Posterior vena cava (tissue), 2 donors: Measurements from ENCODE around the gene ZNF574. TPM values are rescaled to one million over a fixed set of nuclear protein-coding genes. Genes with fewer than 3 reads are reported as not detected.
"Not testable (repeated sequence)": the region's sequence is repeated elsewhere in the genome, so short reads cannot be mapped to it uniquely, and the experiment has no call there.

ENCODE experiments used
- DNase-seq: peaks from one replicate; pipeline ENCODE4 v3.0.0-alpha.2; 2020; ENCODE audit warnings: low spot score
- intact Hi-C, 2 donors: fragments of 100-400 bp; cut with DNase I; formaldehyde crosslinking; loops; one replicate each; pipeline versions ENCODE4 v1.14.1 to v1.14.2; 2022 to 2023
- long read RNA-seq, 2 donors: library from polyadenylated mRNA; unstranded; transcript quantifications; one replicate each; pipeline ENCODE4 v2.0.0, GENCODE V29; 2020 to 2021
- total RNA-seq, 2 donors: library from RNA; stranded (reverse); fragmentation: NEBNext Ultra II Directional; extraction: Animal tissue kit (Norgen Biotek cat#: 25700); gene quantifications; one replicate each; pipeline ENCODE4 v1.2.1, GENCODE V29; 2021
- donor health status: DM: yes; HTN: yes; CAD: no.
- donor health status: DM: yes; HTN: yes; CAD: no.

The ZNF574 gene
- 1 to 10 TPM; 7.6 to 9.1 TPM for total RNA-seq
- long read RNA-seq, donor 1, partial matches to known transcripts, result 3 of 3 reads
- long read RNA-seq, donor 1, other reads (novel, unspliced or antisense), result 0 of 3 reads
- long read RNA-seq, donor 2, transcript ZNF574-202 (2 exons, 2,940 nt), result major isoform, 11 of 31 reads
- long read RNA-seq, donor 2, partial matches to known transcripts, result 0 of 31 reads
- long read RNA-seq, donor 2, other reads (novel, unspliced or antisense), result 20 of 31 reads

- DNase-seq, result peak; percentile 100
- intact Hi-C loops, result no loop called here
Measured at GRCh38 chr19:42075616-42076379, at the start of gene ZNF574. ZNF574 (plus strand) TSS chr19:42076166; CDS start chr19:42078607, 2,441 bp downstream.

- intact Hi-C loops, result no loop called here
- no peak for DNase-seq
Measured at GRCh38 chr19:42028304-42029216, 47.4 kb upstream of the ZNF574 start.

- DNase-seq, result no peak
- intact Hi-C loops, result no loop called here
Measured at GRCh38 chr19:42030645-42031440, 45.1 kb upstream of the ZNF574 start.

- intact Hi-C loops, result no loop called here
- DNase-seq, result no peak
Measured at GRCh38 chr19:42032431-42032830, 43.5 kb upstream of the ZNF574 start.

- intact Hi-C loops, result no loop called here
- DNase-seq, result no peak
Measured at GRCh38 chr19:42033413-42033812, 42.6 kb upstream of the ZNF574 start.

GRCh38 chr19:42034640-42035391, 41.1 kb upstream of the ZNF574 start:
- intact Hi-C loops, result not testable (repeated sequence)

GRCh38 chr19:42037649-42038048, 38.3 kb upstream of the ZNF574 start:
- DNase-seq, result no peak
- intact Hi-C loops, result no loop called here

More at GRCh38 chr19:42034640-42035391, 41.1 kb upstream of the ZNF574 start:
- DNase-seq, result not testable (repeated sequence)

- DNase-seq, result no peak
- intact Hi-C loops, result no loop called here
Measured at GRCh38 chr19:42038666-42039065, 37.3 kb upstream of the ZNF574 start.

GRCh38 chr19:42040031-42040430, 35.9 kb upstream of the ZNF574 start:
- intact Hi-C loops, result no loop called here

GRCh38 chr19:42040491-42040890, 35.5 kb upstream of the ZNF574 start:
- intact Hi-C loops, DNase-seq: not testable (repeated sequence)

More at GRCh38 chr19:42040031-42040430, 35.9 kb upstream of the ZNF574 start:
- DNase-seq, result no peak

- intact Hi-C loops, result no loop called here
- no peak for DNase-seq
Measured at GRCh38 chr19:42042455-42043170, 33.4 kb upstream of the ZNF574 start.

- DNase-seq, result no peak
- intact Hi-C loops, result no loop called here
Measured at GRCh38 chr19:42045575-42045974, 30.4 kb upstream of the ZNF574 start.

GRCh38 chr19:42048992-42049391, 27.0 kb upstream of the ZNF574 start:
- intact Hi-C loops, result no loop called here
- no peak for DNase-seq

GRCh38 chr19:42051166-42052115, 24.5 kb upstream of the ZNF574 start:
- intact Hi-C loops, result no loop called here

GRCh38 chr19:42052241-42052863, 23.6 kb upstream of the ZNF574 start:
- intact Hi-C loops, result no loop called here
- DNase-seq, result no peak

More at GRCh38 chr19:42051166-42052115, 24.5 kb upstream of the ZNF574 start:
- no peak for DNase-seq
